ENCODE data around the gene SEMA4A. TPM values are rescaled to one million over a fixed set of nuclear protein-coding genes. Genes with fewer than 3 reads are reported as not detected.
"Not testable (repeated sequence)": the region's sequence is repeated elsewhere in the genome, so short reads cannot be mapped to it uniquely, and the experiment has no call there.

SEMA4A gene
- total RNA-seq, 4 donors from 2014 or later: 1.7 to 4.1 (median 2.6) TPM

DNA sequence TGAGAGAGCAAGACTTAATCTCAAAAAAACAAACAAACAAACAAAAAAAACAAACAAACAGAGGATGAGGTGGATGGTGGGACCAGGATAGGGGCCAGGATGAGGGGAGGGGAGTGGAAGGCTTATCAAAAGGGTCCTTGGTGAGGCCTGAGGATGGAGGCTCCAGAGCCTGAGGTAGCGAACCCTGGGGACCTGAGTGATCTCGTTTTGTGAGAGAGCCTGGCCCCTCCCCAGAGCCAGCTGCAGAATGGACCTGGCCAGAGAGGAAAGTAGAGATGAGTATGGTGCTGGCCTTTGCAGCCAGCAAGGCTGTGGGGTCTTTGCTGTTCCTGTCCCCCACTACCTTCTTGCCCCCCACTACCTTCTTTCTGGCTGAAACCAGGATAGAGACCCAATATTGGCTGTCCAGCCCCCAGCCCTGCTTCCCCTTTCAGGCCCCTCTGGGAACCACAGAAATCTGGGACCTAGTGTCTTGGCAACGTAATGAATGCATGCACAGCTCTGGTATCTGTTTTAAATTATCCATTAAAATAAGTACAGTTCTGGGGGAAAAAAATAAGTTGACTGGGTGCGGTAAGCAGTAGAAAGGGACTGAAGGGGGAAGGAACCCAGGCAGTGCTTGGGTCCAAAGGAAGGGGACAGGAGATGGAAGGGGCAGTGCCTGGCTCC lies 40.0 kb upstream of the SEMA4A start:
- Histone ChIP-seq H3K9me3 (no peaks in the 10 kb centered on the region), H3K4me3 (peak overlapping the region in 1 of 4 donors; percentile 89), H3K4me1 (peaks cover 32 to 67% (median 64%) of the 10 kb centered on the region in 4 donors), H3K36me3 (peaks cover 0 to 6% (median 0%) of the 10 kb centered on the region in 4 donors), H3K27me3 (no peaks in the 10 kb centered on the region), H3K27ac (replicated peaks in 1 of 4) (peak overlapping the region; percentile 92 to 100 (median 96))
- no peak for TF ChIP-seq EP300 (IDR thresholded peaks at IDR 0.05)
- TF ChIP-seq POLR2A (IDR thresholded peaks at IDR 0.05; ENCODE audit: low read depth): no peak
- TF ChIP-seq, protein P1, sequence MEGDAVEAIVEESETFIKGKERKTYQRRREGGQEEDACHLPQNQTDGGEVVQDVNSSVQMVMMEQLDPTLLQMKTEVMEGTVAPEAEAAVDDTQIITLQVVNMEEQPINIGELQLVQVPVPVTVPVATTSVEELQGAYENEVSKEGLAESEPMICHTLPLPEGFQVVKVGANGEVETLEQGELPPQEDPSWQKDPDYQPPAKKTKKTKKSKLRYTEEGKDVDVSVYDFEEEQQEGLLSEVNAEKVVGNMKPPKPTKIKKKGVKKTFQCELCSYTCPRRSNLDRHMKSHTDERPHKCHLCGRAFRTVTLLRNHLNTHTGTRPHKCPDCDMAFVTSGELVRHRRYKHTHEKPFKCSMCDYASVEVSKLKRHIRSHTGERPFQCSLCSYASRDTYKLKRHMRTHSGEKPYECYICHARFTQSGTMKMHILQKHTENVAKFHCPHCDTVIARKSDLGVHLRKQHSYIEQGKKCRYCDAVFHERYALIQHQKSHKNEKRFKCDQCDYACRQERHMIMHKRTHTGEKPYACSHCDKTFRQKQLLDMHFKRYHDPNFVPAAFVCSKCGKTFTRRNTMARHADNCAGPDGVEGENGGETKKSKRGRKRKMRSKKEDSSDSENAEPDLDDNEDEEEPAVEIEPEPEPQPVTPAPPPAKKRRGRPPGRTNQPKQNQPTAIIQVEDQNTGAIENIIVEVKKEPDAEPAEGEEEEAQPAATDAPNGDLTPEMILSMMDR (IDR thresholded peaks at IDR 0.05): no peak
- TF ChIP-seq POLR2AphosphoS5 (IDR thresholded peaks at IDR 0.05): no peak
- WGBS: 44% methylated on average over 4 of the region's 4 CpGs
- intact Hi-C loops (cut with DNase I): no loop called here
- DNase-seq (ENCODE audit: extremely low spot score): no peak

DNA sequence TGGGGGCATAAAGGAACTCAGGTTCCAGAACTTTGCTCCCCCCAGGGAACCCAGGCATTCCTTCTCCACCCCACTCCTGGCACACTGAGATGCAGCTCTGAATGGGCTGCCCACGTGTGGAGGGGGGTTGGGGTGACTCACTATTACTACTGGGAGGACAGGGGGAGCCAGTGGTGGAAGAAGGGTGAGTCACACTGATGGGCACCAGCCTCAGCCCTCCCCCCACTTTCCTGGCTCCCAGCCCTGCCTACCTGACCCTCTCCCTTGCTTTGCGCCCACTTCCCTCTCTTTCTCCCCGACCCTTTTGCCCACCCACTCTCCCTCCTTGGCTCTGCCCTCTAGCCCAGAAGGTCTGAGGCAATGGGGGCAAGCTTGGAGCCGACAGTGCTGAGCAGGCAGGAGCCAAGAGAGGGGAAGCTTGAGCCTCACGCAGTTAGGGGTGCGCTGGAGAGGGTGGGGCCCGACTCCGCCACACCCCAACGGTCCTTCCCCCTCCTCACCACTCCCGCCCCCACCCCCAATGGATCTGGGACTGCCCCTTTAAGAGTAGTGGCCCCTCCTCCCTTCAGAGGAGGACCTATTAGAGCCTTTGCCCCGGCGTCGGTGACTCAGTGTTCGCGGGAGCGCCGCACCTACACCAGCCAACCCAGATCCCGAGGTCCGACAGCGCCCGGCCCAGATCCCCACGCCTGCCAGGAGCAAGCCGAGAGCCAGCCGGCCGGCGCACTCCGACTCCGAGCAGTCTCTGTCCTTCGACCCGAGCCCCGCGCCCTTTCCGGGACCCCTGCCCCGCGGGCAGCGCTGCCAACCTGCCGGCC lies 39.1 kb upstream of the SEMA4A start, which contains the start of gene LMNA:
Gene LMNA (plus strand): TSS at position 611 of the 818 bp plus-strand sequence. CDS start 208 bp downstream, outside the sequence.
- peak within 1 kb of the TSS; percentile 92 to 100 (median 96) for H3K27ac ChIP-seq (replicated peaks in 1 of 4)
- TF ChIP-seq POLR2A (IDR thresholded peaks at IDR 0.05; ENCODE audit: low read depth) (peak; percentile 95), EP300 (IDR thresholded peaks at IDR 0.05) (no peak), POLR2AphosphoS5 (IDR thresholded peaks at IDR 0.05) (peak in 1 of 2 donors; percentile 99)
- TF ChIP-seq, protein P1 (IDR thresholded peaks at IDR 0.05): no peak
- H3K36me3 ChIP-seq: peaks cover 0 to 7% (median 0%) of the 10 kb centered on the region in 4 donors
- peak; percentile 98 for DNase-seq (ENCODE audit: extremely low spot score)
- intact Hi-C loops (cut with DNase I): no loop called here
- no peaks in the 10 kb centered on the region for H3K9me3 ChIP-seq
- H3K4me1 ChIP-seq: peaks cover 35 to 68% (median 67%) of the 10 kb centered on the region in 4 donors
- H3K27me3 ChIP-seq: no peaks in the 10 kb centered on the region
- peak within 1 kb of the TSS; percentile 69 to 97 (median 93) for H3K4me3 ChIP-seq
- under 1% methylated on average over 33 of the region's 37 CpGs for WGBS

DNA sequence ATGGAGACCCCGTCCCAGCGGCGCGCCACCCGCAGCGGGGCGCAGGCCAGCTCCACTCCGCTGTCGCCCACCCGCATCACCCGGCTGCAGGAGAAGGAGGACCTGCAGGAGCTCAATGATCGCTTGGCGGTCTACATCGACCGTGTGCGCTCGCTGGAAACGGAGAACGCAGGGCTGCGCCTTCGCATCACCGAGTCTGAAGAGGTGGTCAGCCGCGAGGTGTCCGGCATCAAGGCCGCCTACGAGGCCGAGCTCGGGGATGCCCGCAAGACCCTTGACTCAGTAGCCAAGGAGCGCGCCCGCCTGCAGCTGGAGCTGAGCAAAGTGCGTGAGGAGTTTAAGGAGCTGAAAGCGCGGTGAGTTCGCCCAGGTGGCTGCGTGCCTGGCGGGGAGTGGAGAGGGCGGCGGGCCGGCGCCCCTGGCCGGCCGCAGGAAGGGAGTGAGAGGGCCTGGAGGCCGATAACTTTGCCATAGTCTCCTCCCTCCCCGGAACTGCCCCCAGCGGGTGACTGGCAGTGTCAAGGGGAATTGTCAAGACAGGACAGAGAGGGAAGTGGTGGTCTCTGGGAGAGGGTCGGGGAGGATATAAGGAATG lies 38.4 kb upstream of the SEMA4A start:
- peaks cover 0 to 14% (median 0%) of the 10 kb centered on the region in 4 donors for H3K36me3 ChIP-seq
- intact Hi-C loops (cut with DNase I): no loop called here
- 0% methylated on average over 23 of the region's 49 CpGs for WGBS
- H3K4me3 ChIP-seq: peak overlapping the region; percentile 69 to 97 (median 93)
- peak overlapping the region; percentile 92 to 100 (median 96) for H3K27ac ChIP-seq (replicated peaks in 1 of 4)
- H3K9me3 ChIP-seq: no peaks in the 10 kb centered on the region
- TF ChIP-seq EP300 (IDR thresholded peaks at IDR 0.05): no peak
- TF ChIP-seq, protein P1 (IDR thresholded peaks at IDR 0.05): no peak
- no peak for TF ChIP-seq POLR2A (IDR thresholded peaks at IDR 0.05; ENCODE audit: low read depth)
- no peak for TF ChIP-seq POLR2AphosphoS5 (IDR thresholded peaks at IDR 0.05)
- H3K27me3 ChIP-seq: no peaks in the 10 kb centered on the region
- no peak for DNase-seq (ENCODE audit: extremely low spot score)
- H3K4me1 ChIP-seq: peaks cover 41 to 75% (median 72%) of the 10 kb centered on the region in 4 donors

DNA sequence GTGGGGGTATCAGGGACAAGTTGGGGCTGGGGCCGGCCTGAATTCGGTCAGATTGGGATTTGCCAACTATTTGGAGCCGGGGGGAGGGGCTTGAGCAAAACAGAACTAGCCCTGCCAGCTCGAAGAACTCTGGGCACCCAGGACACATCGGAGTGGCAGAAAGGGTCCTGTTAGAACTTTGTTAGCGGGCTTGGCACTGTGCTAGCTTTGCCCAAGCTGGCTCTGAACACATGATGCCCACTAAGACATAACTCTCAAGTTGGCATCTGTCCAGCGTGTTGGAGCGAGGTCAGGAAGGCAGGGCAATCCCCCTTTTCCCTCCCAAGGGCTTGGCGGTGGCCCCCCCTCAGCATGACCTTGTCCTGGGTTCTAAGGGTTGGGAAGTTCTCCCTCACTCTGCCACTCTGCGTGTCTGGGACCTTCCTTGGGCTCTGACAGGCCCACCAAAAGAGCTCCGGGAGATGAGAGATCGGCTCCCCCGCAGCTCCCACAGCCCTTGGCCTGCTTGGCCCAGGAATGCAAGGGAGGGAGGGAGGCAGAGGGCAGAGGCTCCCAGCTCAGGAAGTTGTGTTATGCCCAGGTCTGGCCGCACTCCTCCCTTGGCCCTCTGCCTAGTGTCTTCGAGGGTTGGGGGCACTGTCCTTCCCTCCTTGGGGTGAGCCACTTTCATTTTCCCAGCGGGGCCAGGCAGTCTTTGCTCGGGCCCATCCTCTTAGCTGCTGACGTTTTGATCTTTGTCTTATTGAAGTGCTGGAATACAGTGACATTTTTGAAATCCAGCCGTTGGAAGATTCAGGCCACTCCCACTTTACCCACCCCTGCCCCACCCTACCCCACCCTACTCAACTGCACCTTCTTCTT lies 37.6 kb upstream of the SEMA4A start:
- no peak for DNase-seq (ENCODE audit: extremely low spot score)
- WGBS: 5% methylated on average over 17 of the region's 19 CpGs
- intact Hi-C loops (cut with DNase I): no loop called here
- peak overlapping the region; percentile 92 to 100 (median 96) for H3K27ac ChIP-seq (replicated peaks in 1 of 4)
- no peaks in the 10 kb centered on the region for H3K9me3 ChIP-seq
- peaks cover 49 to 81% (median 79%) of the 10 kb centered on the region in 4 donors for H3K4me1 ChIP-seq
- peak overlapping the region; percentile 69 to 97 (median 93) for H3K4me3 ChIP-seq
- peaks cover 0 to 19% (median 0%) of the 10 kb centered on the region in 4 donors for H3K36me3 ChIP-seq
- H3K27me3 ChIP-seq: no peaks in the 10 kb centered on the region
- TF ChIP-seq POLR2A (IDR thresholded peaks at IDR 0.05; ENCODE audit: low read depth) (peak; percentile 78), EP300 (IDR thresholded peaks at IDR 0.05) (no peak), POLR2AphosphoS5 (IDR thresholded peaks at IDR 0.05) (peak in 1 of 2 donors; percentile 51)
- TF ChIP-seq, protein P1 (IDR thresholded peaks at IDR 0.05): no peak

DNA sequence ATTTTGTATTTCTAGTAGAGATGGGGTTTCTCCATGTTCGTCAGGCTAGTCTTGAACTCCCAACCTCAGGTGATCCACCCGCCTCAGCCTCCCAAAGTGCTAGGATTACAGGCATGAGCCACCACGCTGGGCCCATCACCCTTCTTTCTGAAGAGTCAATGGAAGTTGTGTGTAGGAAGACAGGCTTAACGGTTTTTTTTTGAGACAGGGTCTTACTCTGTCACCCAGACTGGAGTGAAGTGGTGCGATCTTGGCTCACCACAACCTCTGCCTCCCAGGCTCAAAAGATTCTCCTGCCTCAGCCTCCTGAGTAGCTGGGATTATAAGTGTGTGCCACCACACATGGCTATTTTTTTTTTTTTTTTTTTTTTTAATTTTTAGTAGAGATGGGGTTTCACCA lies 36.7 kb upstream of the SEMA4A start:
- DNase-seq (ENCODE audit: extremely low spot score); H3K27me3 ChIP-seq; intact Hi-C loops (cut with DNase I); H3K9me3 ChIP-seq: not testable (repeated sequence)
- peaks cover 0 to 22% (median 0%) of the 10 kb centered on the region in 4 donors for H3K36me3 ChIP-seq
- peaks cover 59 to 82% (median 81%) of the 10 kb centered on the region in 4 donors for H3K4me1 ChIP-seq
- WGBS: 15% methylated on average over 5 of the region's 5 CpGs
- peak overlapping the region; percentile 69 to 97 (median 93) for H3K4me3 ChIP-seq
- peak overlapping the region; percentile 92 to 100 (median 96) for H3K27ac ChIP-seq (replicated peaks in 1 of 4)
